ENCODE data around the gene CLCF1.

Gene CLCF1

GRCh38 chr11:67372993-67373647 is at the start of gene CLCF1:
Gene CLCF1, minus strand, starts transcription at chr11:67373598. Its CDS starts 59 bp downstream, at chr11:67373539.
- peak; percentile 57 for DNase-seq

GRCh38 chr11:67422891-67423290 is 49.5 kb upstream of the CLCF1 start:
- DNase-seq = no peak

- DNase-seq = no peak
Measured at GRCh38 chr11:67421430-67422031, 48.1 kb upstream of the CLCF1 start.

DNA sequence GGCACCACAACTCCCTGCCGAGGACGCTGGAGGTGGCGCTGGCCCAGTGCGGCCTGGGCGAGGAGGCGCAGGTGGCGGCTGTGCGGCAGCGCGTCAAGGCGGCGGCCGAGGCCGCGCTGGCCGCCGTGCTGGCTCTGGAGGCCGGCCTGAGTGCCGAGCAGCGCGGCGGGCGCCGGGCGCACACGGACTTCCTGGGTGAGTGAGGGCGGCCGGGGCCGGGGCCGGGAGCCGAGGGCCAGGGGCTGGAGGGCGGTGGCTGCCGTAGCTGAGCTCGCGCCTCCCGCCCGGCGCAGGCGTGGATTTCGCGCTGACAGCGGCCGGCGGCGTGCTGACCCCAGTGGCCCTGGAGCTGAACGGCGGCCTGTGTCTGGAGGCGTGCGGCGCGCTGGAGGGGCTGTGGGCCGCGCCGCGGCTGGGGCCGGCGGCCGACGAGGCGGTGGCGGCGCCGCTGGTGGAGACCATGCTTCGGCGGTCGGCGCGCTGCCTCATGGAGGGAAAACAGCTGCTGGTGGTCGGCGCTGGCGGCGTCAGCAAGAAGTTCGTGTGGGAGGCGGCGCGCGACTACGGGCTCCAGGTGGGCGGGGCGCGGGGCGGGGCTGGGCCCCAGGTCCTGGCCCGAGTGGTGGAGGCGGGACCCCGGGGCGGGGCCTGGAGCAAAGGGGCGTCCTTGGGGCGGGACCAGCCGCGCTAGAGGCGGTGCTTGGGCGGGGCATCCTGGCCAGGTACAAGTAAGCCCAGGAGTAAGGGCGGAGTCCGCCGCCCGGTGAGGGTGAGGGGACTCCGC is 47.4 kb upstream of the CLCF1 start:
- peak; percentile 81 for DNase-seq

- DNase-seq = no peak
Measured at GRCh38 chr11:67420147-67420645, 46.8 kb upstream of the CLCF1 start.

GRCh38 chr11:67419325-67420049 is 46.1 kb upstream of the CLCF1 start:
- no peak for DNase-seq

GRCh38 chr11:67418476-67419281 is 45.3 kb upstream of the CLCF1 start:
- no peak for DNase-seq

- DNase-seq = no peak
Measured at GRCh38 chr11:67417425-67417824, 44.0 kb upstream of the CLCF1 start.

GRCh38 chr11:67416416-67417335 is 43.3 kb upstream of the CLCF1 start:
- DNase-seq = no peak

- no peak for DNase-seq
Measured at GRCh38 chr11:67415501-67416304, 42.3 kb upstream of the CLCF1 start, which contains the start of gene CARNS1. Gene CARNS1, plus strand, starts transcription at chr11:67415678. Its CDS starts 522 bp downstream, at chr11:67416200.

GRCh38 chr11:67413266-67413849 is 40.0 kb upstream of the CLCF1 start:
- DNase-seq = no peak

DNA sequence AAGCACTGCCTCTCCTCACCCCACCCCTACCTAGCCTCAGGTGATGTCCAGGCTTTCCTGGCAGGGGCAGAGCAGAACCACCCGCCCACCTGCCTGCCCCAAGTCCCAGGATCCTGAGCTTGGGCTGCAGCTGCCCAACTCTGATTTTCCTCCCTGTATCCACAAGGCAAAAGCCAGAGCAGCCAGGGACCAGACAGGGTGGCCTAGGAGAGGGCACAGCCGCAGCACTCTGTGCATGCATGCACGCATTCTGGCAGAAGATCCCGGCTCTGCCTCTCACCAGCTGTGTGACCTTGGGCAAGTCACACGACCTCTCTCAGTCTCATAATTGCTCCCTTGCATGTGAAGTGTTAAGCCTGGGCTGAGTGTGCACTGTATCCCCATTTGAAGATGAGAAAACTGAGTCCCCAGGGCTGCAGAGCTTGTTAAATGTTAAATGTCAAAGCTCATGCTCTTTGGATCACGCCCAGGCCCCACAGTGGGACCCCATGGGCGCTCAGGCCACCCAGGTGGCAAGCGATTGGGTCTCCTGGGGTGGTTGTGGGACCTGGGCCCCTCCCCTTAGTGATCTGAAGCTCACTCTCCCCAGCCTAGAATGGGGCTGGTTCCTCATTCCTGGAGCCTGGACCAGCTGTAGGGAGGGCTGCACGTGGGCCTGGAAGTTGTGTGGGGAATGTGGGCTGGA is 39.2 kb upstream of the CLCF1 start:
- no peak for DNase-seq

GRCh38 chr11:67411785-67412152 is 38.4 kb upstream of the CLCF1 start:
- DNase-seq = no peak

GRCh38 chr11:67410984-67411784 is 37.8 kb upstream of the CLCF1 start:
- DNase-seq = no peak

- no peak for DNase-seq
Measured at GRCh38 chr11:67410369-67410831, 37.0 kb upstream of the CLCF1 start.

DNA sequence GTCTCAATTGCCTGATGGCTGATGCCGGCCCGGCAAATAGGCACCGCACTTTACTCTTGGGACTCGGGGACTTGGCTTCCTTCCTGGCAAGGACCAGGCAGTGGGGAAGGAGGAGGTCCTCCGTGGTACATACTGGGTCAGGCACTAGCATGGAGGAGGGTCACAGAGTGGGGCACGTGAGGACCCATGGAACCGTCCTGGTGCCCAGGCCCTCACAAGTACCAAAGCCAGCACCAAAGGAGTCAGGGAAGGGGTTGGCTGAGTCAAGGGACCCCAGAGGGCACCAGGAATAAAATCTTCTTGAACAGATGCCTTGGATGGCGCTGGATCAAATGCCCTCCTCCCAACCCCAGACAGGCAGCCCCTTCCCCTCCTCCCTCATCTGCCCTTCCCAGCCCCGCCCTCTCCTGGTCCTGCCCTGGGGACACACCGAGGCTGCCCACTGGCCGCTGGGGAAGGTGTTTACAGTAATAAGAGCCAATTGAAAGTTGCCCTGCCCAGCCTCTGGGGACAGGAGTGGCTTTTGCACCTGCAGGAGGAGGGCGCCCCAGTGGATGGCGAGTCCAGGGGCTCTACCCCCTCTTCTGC is 36.5 kb upstream of the CLCF1 start:
- no peak for DNase-seq

DNA sequence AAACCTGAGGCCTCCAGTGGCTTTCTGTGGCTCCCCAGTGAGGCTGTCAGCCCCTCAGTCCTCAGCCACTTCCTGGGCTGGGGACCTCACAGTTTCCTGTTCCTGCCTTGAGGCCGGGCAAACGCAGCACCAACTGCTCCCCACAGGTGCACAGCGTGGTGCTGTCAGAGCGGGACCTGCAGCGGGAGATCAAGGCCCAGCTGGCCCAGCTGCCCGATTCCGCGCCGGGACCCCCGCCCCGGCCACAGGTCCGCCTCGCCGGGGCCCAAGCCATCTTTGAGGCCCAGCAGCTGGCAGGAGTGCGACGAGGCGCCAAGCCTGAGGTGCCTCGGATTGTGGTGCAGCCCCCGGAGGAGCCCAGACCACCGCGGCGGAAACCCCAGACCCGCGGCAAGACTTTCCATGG is 35.9 kb upstream of the CLCF1 start:
- no peak for DNase-seq

Data from HCEC 1CT (cell line).